PFSK-1 (cell line): ENCODE results near the gene LINC00632.

ENCODE experiments used
- POLR2AphosphoS5 ChIP-seq: IDR thresholded peaks from 2 replicates; pipeline ENCODE4 v1.6.1; 2012; ENCODE audit warnings: low read depth, mild to moderate bottlenecking, control low read depth, low read length, moderate library complexity
- REST ChIP-seq, 2 experiments: IDR thresholded peaks; 2 replicates each; pipeline versions ENCODE4 v1.6.1 to v1.8.0; 2011 to 2012; ENCODE audit warnings: low read depth in 2 of 2, low read length in 2 of 2, control low read depth in 1 of 2, inconsistent platforms in 1 of 2, mild to moderate bottlenecking in 1 of 2, moderate library complexity in 1 of 2; ENCODE audit not compliant: insufficient read depth in 1 of 2
- TAF1 ChIP-seq: IDR thresholded peaks from 2 replicates; pipeline ENCODE4 v1.6.1; 2012; ENCODE audit warnings: low read length, control low read depth, borderline replicate concordance; ENCODE audit not compliant: insufficient read depth

DNA sequence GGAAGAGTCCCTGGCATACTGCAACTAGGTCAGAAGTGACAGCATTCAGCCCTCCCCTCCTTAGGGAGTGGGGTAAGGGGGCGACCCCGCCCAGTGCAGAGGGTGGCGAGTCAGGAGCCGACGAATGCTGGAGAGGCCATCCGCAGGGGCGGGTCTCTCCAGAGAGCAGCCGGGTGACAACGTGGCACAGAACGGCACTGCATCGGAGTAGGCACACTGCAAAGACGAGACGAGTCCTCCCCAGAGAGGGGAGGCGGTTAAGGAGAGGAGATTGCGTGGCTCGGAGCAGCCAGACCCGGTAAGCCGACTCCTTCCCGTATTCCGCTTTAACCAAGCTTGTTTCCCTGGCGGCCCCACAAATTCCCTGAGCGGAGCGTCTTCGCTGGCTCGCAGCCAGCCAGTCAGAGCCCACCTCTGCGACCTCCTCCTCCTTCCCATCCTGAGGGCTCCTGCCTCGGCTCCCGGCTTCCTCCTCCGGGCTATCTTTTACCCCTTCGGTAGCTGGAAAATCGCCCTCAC is 54.9 kb downstream of the LINC00632 start:
- TF ChIP-seq REST (IDR thresholded peaks at IDR 0.05; ENCODE audit: insufficient read depth in 1 of 2, low read depth in 2 of 2, low read length in 2 of 2) (no peak), TAF1 (no peak), POLR2AphosphoS5 (no peak)
